Bone marrow (tissue), 2 donors: Measurements from ENCODE around the gene VPS8.
"Not testable (repeated sequence)": the region's sequence is repeated elsewhere in the genome, so short reads cannot be mapped to it uniquely, and the experiment has no call there.

Source experiments
- DNase-seq, 2 donors: peaks; one replicate each; lab custom pipeline; 2025; lab: John Stamatoyannopoulos, UW

VPS8 gene

GRCh38 chr3:184864000-184864399 is 52.0 kb downstream of the VPS8 start:
- no peak for DNase-seq

- DNase-seq, result no peak
These were observed 56.5 kb downstream of the VPS8 start for GRCh38 chr3:184868477-184868876.

- no peak for DNase-seq
These were observed 60.2 kb downstream of the VPS8 start for GRCh38 chr3:184872200-184872599.

GRCh38 chr3:184873141-184873540 is 61.2 kb downstream of the VPS8 start:
- DNase-seq, result no peak

GRCh38 chr3:184874709-184875644 is 63.0 kb downstream of the VPS8 start:
- peak in 1 of 2 donors; percentile 17 for DNase-seq

- DNase-seq, result no peak
These were observed 68.5 kb downstream of the VPS8 start for GRCh38 chr3:184880276-184881019.

- no peak for DNase-seq
These were observed 72.5 kb downstream of the VPS8 start for GRCh38 chr3:184884359-184885017.

GRCh38 chr3:184885112-184885511 is 73.1 kb downstream of the VPS8 start:
- DNase-seq, result no peak

GRCh38 chr3:184887574-184887973 is 75.6 kb downstream of the VPS8 start:
- DNase-seq, result no peak

GRCh38 chr3:184889312-184889904 is 77.4 kb downstream of the VPS8 start:
- no peak for DNase-seq

- DNase-seq, result no peak
These were observed 82.1 kb downstream of the VPS8 start for GRCh38 chr3:184894051-184894450.

GRCh38 chr3:184895350-184895749 is 83.4 kb downstream of the VPS8 start:
- no peak for DNase-seq

- DNase-seq, result no peak
These were observed 84.4 kb downstream of the VPS8 start for GRCh38 chr3:184896336-184896735.

- no peak for DNase-seq
These were observed 88.1 kb downstream of the VPS8 start for GRCh38 chr3:184899953-184900595.

GRCh38 chr3:184907031-184907430 is 95.1 kb downstream of the VPS8 start:
- not testable (repeated sequence) for DNase-seq

GRCh38 chr3:184907681-184908649 is 96.0 kb downstream of the VPS8 start:
- no peak for DNase-seq

- DNase-seq, result no peak
These were observed 96.9 kb downstream of the VPS8 start for GRCh38 chr3:184908859-184909258.

- DNase-seq, result no peak
These were observed 98.7 kb downstream of the VPS8 start for GRCh38 chr3:184910664-184911063.

GRCh38 chr3:184911570-184911969 is 99.6 kb downstream of the VPS8 start:
- no peak for DNase-seq

- no peak for DNase-seq
These were observed 100.2 kb downstream of the VPS8 start for GRCh38 chr3:184912163-184912562.
